K562 (cell line): ENCODE data around the gene KLK10. TPM values are rescaled to one million over a fixed set of nuclear protein-coding genes. Genes with fewer than 3 reads are reported as not detected.
A peak's percentile ranks its signal among the peaks of the same experiment; 100 is the strongest.

Experiments used
- ATAC-seq: fragments of 200-7000 bp; cut with Tn5 transposase; 3 replicates; pipeline ENCODE4 v1.9.1; 2020; ENCODE audit warnings: moderate library complexity
- BruUV-seq: library from RNA; stranded (reverse); fragments of 400-500 nt; replicated peaks from 2 replicates; lab custom pipeline; 2021; lab: Mats Ljungman, UMichigan
- CTCF ChIA-PET: fragments of 300-600 bp; formaldehyde crosslinking; extraction: SDS; loops from one replicate; lab custom pipeline; 2021; ENCODE audit warnings: low intra/inter-chr PET ratio; lab: Yijun Ruan, JAX
- POLR2A ChIA-PET: fragments of 300-600, 350-650 bp; sonication (Branson Sonifier 250); formaldehyde crosslinking; extraction: SDS; loops from one replicate; lab custom pipeline; 2021; ENCODE audit warnings: antibody characterized with exemption, inconsistent platforms; lab: Yijun Ruan, JAX
- DNase-seq, 4 experiments: peaks; one replicate each; pipeline versions ENCODE4 v3.0.0 to v3.0.0-alpha.2; 2011 to 2018; ENCODE audit warnings: low spot score in 3 of 4, mixed read lengths in 3 of 4; ENCODE audit errors: extremely low read depth in 1 of 4
- FAIRE-seq: peaks from 2 replicates; lab custom pipeline; 2011; peaks lifted over from hg19 to GRCh38; lab: Jason Lieb, UNC
- H2AFZ ChIP-seq: 2 replicates; pipeline ENCODE4 v1.6.0; 2011; ENCODE audit warnings: low read depth, low read length, control low read depth, inconsistent platforms
- H3K27ac ChIP-seq: fragments of 200-600 bp; 3 replicates; pipeline ENCODE4 v1.8.0; 2011; ENCODE audit warnings: low read depth, mild to moderate bottlenecking, control low read depth, inconsistent platforms, low read length, moderate library complexity, mixed read lengths; ENCODE audit errors: extremely low read depth
- H3K27me3 ChIP-seq, 2 experiments: fragments of 300-600 bp in 1 of 2; 2 replicates in 1 of 2; 3 replicates in 1 of 2; pipeline versions ENCODE4 v1.6.0 to v1.8.0; 2011; ENCODE audit warnings: inconsistent platforms in 2 of 2, low read length in 2 of 2, mild to moderate bottlenecking in 1 of 2, mixed read lengths in 1 of 2, moderate library complexity in 1 of 2; ENCODE audit not compliant: control insufficient read depth in 2 of 2, insufficient read depth in 2 of 2
- H3K36me3 ChIP-seq: fragments of 300-600 bp; 3 replicates; pipeline ENCODE4 v1.8.0; 2011; ENCODE audit warnings: mild to moderate bottlenecking, low read length, inconsistent platforms; ENCODE audit not compliant: control insufficient read depth, insufficient read depth
- H3K4me1 ChIP-seq, 2 experiments: fragments of 200-600 bp in 1 of 2; replicated peaks in 1 of 2; 2 replicates in 1 of 2; 3 replicates in 1 of 2; pipeline versions ENCODE4 v1.5.1 to v1.8.0; 2011; ENCODE audit warnings: inconsistent platforms in 2 of 2, low read length in 2 of 2, mild to moderate bottlenecking in 1 of 2, mixed read lengths in 1 of 2, moderate library complexity in 1 of 2; ENCODE audit not compliant: control insufficient read depth in 2 of 2, insufficient read depth in 2 of 2
- H3K4me2 ChIP-seq: 2 replicates; pipeline ENCODE4 v1.6.1; 2011; ENCODE audit warnings: low read length, control low read depth, inconsistent platforms, mixed read lengths; ENCODE audit not compliant: insufficient read depth
- H3K4me3 ChIP-seq: fragments of 200-600 bp; sonication (generic), shearing (Covaris generic); 2 replicates; pipeline ENCODE4 v1.5.1; 2016; ENCODE audit warnings: control low read depth, inconsistent platforms
- H3K79me2 ChIP-seq: fragments of 200-600 bp; 3 replicates; pipeline ENCODE4 v1.8.0; 2011; ENCODE audit warnings: low read length, inconsistent platforms; ENCODE audit not compliant: control insufficient read depth, insufficient read depth
- H3K9ac ChIP-seq, 2 experiments: 2 replicates each; pipeline versions ENCODE4 v1.6.0 to v1.6.1; 2011; ENCODE audit warnings: low read depth in 2 of 2, low read length in 2 of 2, control low read depth in 1 of 2, inconsistent platforms in 1 of 2, mild to moderate bottlenecking in 1 of 2, mixed read lengths in 1 of 2; ENCODE audit not compliant: insufficient read depth in 1 of 2
- H3K9me1 ChIP-seq: one replicate; pipeline ENCODE4 v1.6.0; 2011; ENCODE audit warnings: inconsistent platforms, mild to moderate bottlenecking, low read length, moderate library complexity; ENCODE audit not compliant: control insufficient read depth, insufficient read depth
- H3K9me3 ChIP-seq: replicated peaks from 2 replicates; pipeline ENCODE4 v1.5.1; 2011; ENCODE audit warnings: low read depth, low read length, inconsistent platforms; ENCODE audit not compliant: control insufficient read depth, insufficient read depth
- H4K20me1 ChIP-seq: replicated peaks from 2 replicates; pipeline ENCODE4 v1.6.1; 2011; ENCODE audit warnings: low read length, inconsistent platforms, mixed read lengths; ENCODE audit not compliant: control insufficient read depth, insufficient read depth
- ELF4 ChIP-seq: fragments of 450-650 bp; formaldehyde crosslinking; IDR thresholded peaks from 2 replicates; pipeline ENCODE4 v1.4.0; 2022; ENCODE audit warnings: missing genetic modification characterization
- EP400 ChIP-seq: fragments of 450-650 bp; IDR thresholded peaks from 2 replicates; pipeline ENCODE4 v1.6.1; 2017; ENCODE audit warnings: antibody characterized with exemption, mild to moderate bottlenecking, moderate library complexity
- GMEB1 ChIP-seq: fragments of 250-450 bp; sonication (Bioruptor Pico); IDR thresholded peaks from 2 replicates; pipeline ENCODE4 v1.4.0; 2020; ENCODE audit warnings: mild to moderate bottlenecking
- JUND ChIP-seq, 2 experiments: IDR thresholded peaks; 2 replicates in 1 of 2; 3 replicates in 1 of 2; pipeline ENCODE4 v1.6.1; 2011; ENCODE audit warnings: borderline replicate concordance in 2 of 2, low read depth in 2 of 2, low read length in 2 of 2, improper control_type of control experiment in 1 of 2, missing biosample characterization in 1 of 2, missing genetic modification characterization in 1 of 2, missing genetic modification reagents in 1 of 2
- NFIX ChIP-seq: fragments of 250-450 bp; sonication (Bioruptor Pico); IDR thresholded peaks from 2 replicates; pipeline ENCODE4 v1.4.0; 2020; ENCODE audit warnings: low read depth, mild to moderate bottlenecking, moderate library complexity
- NR1H2 ChIP-seq: sonication (generic); formaldehyde crosslinking; IDR thresholded peaks from 2 replicates; pipeline ENCODE4 v1.4.0; 2020; ENCODE audit warnings: mild to moderate bottlenecking, missing genetic modification reagents
- NR2C2 ChIP-seq, 2 experiments: fragments of 200-800 bp in 1 of 2; sonication (Bioruptor generic) in 1 of 2; sonication (generic) in 1 of 2; formaldehyde crosslinking in 1 of 2; IDR thresholded peaks; 2 replicates each; pipeline versions ENCODE4 v1.6.1 to v1.8.0; 2016 to 2022; ENCODE audit warnings: mild to moderate bottlenecking in 1 of 2, missing compliant biosample characterization in 1 of 2, missing genetic modification characterization in 1 of 2, missing genetic modification reagents in 1 of 2
- PATZ1 ChIP-seq: fragments of 250-450 bp; sonication (Bioruptor Pico); IDR thresholded peaks from 2 replicates; pipeline ENCODE4 v1.5.0; 2020; ENCODE audit warnings: mild to moderate bottlenecking, borderline replicate concordance
- PRDM10 ChIP-seq: fragments of 450-650 bp; IDR thresholded peaks from 2 replicates; pipeline ENCODE4 v1.6.1; 2018; ENCODE audit not compliant: partially characterized antibody
- RBM34 ChIP-seq: fragments of 200-400 bp; formaldehyde crosslinking; IDR thresholded peaks from 2 replicates; pipeline ENCODE4 v1.6.1; 2018; ENCODE audit warnings: low read length, borderline replicate concordance; ENCODE audit not compliant: insufficient read depth
- RCOR1 ChIP-seq, 2 experiments: IDR thresholded peaks; 2 replicates each; pipeline ENCODE4 v1.6.1; 2012; ENCODE audit warnings: low read depth in 2 of 2, low read length in 2 of 2, borderline replicate concordance in 1 of 2, improper control_type of control experiment in 1 of 2
- TBL1XR1 ChIP-seq, 2 experiments: IDR thresholded peaks; 2 replicates each; pipeline ENCODE4 v1.6.1; 2012; ENCODE audit warnings: improper control_type of control experiment in 2 of 2, low read length in 2 of 2, mild to moderate bottlenecking in 1 of 2
- TOE1 ChIP-seq, 2 experiments: fragments of 450-650 bp in 1 of 2; sonication (generic) in 1 of 2; formaldehyde crosslinking in 1 of 2; IDR thresholded peaks; 2 replicates each; pipeline versions ENCODE4 v1.7.1 to v1.8.0; 2016 to 2022; ENCODE audit warnings: borderline replicate concordance in 2 of 2, mild to moderate bottlenecking in 2 of 2, antibody characterized with exemption in 1 of 2, inconsistent platforms in 1 of 2, low read depth in 1 of 2, missing genetic modification reagents in 1 of 2, moderate library complexity in 1 of 2
- TRIM24 ChIP-seq, 2 experiments: fragments of 450-650 bp; IDR thresholded peaks; 2 replicates each; pipeline ENCODE4 v1.6.1; 2016
- WGBS: fragments of 100-300 bp; shearing (Covaris generic); methylation state at CpG from one replicate; pipeline ENCODE4 v1.1.6; 2016; ENCODE audit warnings: low coverage, mixed read lengths; ENCODE audit not compliant: insufficient coverage; ENCODE audit errors: missing lambda C conversion rate; 5-methylcytosine and 5-hydroxymethylcytosine counted together
- in situ Hi-C: fragments of 300-500 bp; cut with MboI; formaldehyde crosslinking; loops from 4 replicates; pipeline ENCODE4 v1.15.0; 2018; ENCODE audit warnings: inconsistent platforms, mixed read lengths
- intact Hi-C: fragments of 100-400 bp; cut with micrococcal nuclease; formaldehyde crosslinking; loops from 2 replicates; pipeline ENCODE4 v1.14.2; 2022
- polyA plus RNA-seq, 8 experiments: library from polyadenylated mRNA; depleted of rRNA in 4 of 8; stranded (reverse) in 5 of 8; unstranded in 3 of 8; fragments of >200 nt; fragmentation: Nextera tagmentation in 2 of 8; fragmentation: Illumina TruSeq in 1 of 8; extraction: Ambion mirVana in 2 of 8; extraction: Trizol in 1 of 8; gene quantifications; 2 replicates each; pipeline versions ENCODE4 v1.2.1 to v1.2.3, GENCODE V29; 2011 to 2014; ENCODE audit warnings: inconsistent platforms in 1 of 8, missing spikeins in 1 of 8
- total RNA-seq, 7 experiments: library from RNA; depleted of rRNA in 6 of 7; stranded (reverse); fragments of >200 nt in 6 of 7; fragmentation: Illumina TruSeq in 2 of 7; extraction: Trizol in 2 of 7; gene quantifications; 2 replicates each; pipeline versions ENCODE4 v1.2.1 to v1.2.3, GENCODE V29; 2011 to 2021; ENCODE audit warnings: low replicate concordance in 1 of 7

KLK10 gene
- total and polyA plus RNA-seq, 9 of the 15 experiments (the other 6 are each of a cell fraction or from before 2014, with no cell fraction given): 0.11 TPM; not detected in 8

- Histone ChIP-seq H3K4me3 (no peak overlapping the region), H3K9me1 (no peaks in the 10 kb centered on the region), H3K9ac (no peak overlapping the region), H4K20me1 (no peaks in the 10 kb centered on the region), H3K27me3 (peaks cover 4 to 35% of the 10 kb centered on the region in 2 experiments; a peak in 4 of 5 replicates), H3K4me1 (peaks cover 6 to 9% of the 10 kb centered on the region in 2 experiments; a peak in 4 of 5 replicates), H3K79me2 (no peaks in the 10 kb centered on the region), H2AFZ (no peak overlapping the region), H3K9me3 (no peaks in the 10 kb centered on the region), H3K27ac (no peak overlapping the region), H3K4me2 (no peak overlapping the region), H3K36me3 (no peaks in the 10 kb centered on the region)
- ChIA-PET POLR2A (no interaction called here), CTCF (no interaction called here)
- no peak for DNase-seq
- no TSS peak for BruUV-seq
- no peak for FAIRE-seq
- ATAC-seq: no peak
- intact Hi-C loops: no loop called here
- in situ Hi-C loops: no loop called here
- 2% methylated on average over 3 of the region's 3 CpGs for WGBS
- TF ChIP-seq RCOR1 (IDR thresholded peaks at IDR 0.05; ENCODE audit: borderline replicate concordance in 1 of 2, low read depth in 2 of 2, low read length in 2 of 2): peak in 1 of 2 experiments; percentile 96; a peak in 2 of 4 replicates
- no peak for TF ChIP-seq TOE1 (IDR thresholded peaks at IDR 0.05; ENCODE audit: borderline replicate concordance)
- TF ChIP-seq TOE1 (CRISPR knock-in tag; IDR thresholded peaks at IDR 0.05; ENCODE audit: borderline replicate concordance, low read depth): no peak
- no peak for TF ChIP-seq NFIX (CRISPR knock-in tag)
- no peak for TF ChIP-seq JUND (IDR thresholded peaks at IDR 0.05; ENCODE audit: borderline replicate concordance, low read depth, low read length)
- TF ChIP-seq JUND (tag; IDR thresholded peaks at IDR 0.05; ENCODE audit: borderline replicate concordance, low read depth, low read length): no peak
- TF ChIP-seq TBL1XR1 (IDR thresholded peaks at IDR 0.05; ENCODE audit: low read length in 2 of 2): no peak
- no peak for TF ChIP-seq TRIM24 (IDR thresholded peaks at IDR 0.05)
- no peak for TF ChIP-seq ELF4 (CRISPR knock-in tag)
- no peak for TF ChIP-seq RBM34
- TF ChIP-seq EP400: no peak
- no peak for TF ChIP-seq PRDM10
- TF ChIP-seq NR2C2 (CRISPR knock-in tag; IDR thresholded peaks at IDR 0.05): no peak
- TF ChIP-seq NR2C2 (tag; IDR thresholded peaks at IDR 0.05): no peak
- TF ChIP-seq GMEB1 (CRISPR knock-in tag): no peak
- TF ChIP-seq PATZ1 (CRISPR knock-in tag): no peak
- no peak for TF ChIP-seq NR1H2 (CRISPR knock-in tag)
Observed at GRCh38 chr19:51007488-51007887, 12.0 kb downstream of the KLK10 start.
